WI38 (cell line): Measurements from ENCODE around the gene SEMA3G.

Experiments
- H3K4me3 ChIP-seq: 2 replicates; pipeline ENCODE4 v1.5.1; 2011; ENCODE audit warnings: low read depth, mild to moderate bottlenecking, control low read depth, low read length
- TF ChIP-seq, protein P1 (sequence below): IDR thresholded peaks from 2 replicates; pipeline ENCODE4 v1.5.1; 2012; ENCODE audit warnings: low read depth, mild to moderate bottlenecking, control low read depth, low read length

SEMA3G gene

DNA sequence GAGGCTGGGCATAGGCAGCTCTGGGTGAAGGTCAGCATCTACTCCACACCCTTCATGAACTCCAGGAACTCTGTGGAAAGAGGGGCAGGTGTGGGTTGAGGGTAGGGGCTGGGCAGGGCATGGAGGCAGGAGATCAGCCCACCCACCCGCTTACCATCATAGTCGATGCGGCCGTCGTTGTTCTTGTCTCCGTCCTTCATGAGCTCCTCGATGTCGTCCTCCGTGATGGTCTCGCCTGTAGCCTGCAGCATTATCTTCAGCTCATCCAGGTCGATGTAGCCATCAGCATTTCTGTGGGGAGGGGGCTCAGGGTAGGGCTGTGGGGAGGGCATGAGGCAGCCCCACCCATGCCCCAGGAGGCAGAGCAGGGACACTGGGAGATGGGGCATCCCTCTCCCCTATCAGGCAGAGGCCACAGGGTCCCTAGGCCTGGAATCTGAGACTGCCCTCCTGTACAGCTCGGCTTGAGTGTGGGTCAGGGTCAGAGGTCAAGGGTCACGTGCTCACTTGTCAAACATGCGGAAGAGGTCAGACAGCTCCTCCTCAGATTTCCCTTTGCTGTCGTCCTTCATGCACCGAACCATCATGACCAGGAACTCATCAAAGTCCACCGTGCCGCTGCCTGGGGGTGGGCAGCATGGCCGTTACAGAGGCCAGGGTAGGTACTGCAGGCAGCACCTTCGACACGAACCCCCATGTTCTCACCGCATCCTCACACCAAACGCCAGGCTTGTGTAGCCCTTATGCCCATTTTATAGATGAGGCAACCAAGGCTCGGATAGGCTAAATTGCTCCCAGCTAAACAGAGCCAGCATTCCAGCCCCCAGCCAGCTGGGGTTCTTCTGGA lies 6.6 kb upstream of the SEMA3G start:
- TF ChIP-seq, protein P1, sequence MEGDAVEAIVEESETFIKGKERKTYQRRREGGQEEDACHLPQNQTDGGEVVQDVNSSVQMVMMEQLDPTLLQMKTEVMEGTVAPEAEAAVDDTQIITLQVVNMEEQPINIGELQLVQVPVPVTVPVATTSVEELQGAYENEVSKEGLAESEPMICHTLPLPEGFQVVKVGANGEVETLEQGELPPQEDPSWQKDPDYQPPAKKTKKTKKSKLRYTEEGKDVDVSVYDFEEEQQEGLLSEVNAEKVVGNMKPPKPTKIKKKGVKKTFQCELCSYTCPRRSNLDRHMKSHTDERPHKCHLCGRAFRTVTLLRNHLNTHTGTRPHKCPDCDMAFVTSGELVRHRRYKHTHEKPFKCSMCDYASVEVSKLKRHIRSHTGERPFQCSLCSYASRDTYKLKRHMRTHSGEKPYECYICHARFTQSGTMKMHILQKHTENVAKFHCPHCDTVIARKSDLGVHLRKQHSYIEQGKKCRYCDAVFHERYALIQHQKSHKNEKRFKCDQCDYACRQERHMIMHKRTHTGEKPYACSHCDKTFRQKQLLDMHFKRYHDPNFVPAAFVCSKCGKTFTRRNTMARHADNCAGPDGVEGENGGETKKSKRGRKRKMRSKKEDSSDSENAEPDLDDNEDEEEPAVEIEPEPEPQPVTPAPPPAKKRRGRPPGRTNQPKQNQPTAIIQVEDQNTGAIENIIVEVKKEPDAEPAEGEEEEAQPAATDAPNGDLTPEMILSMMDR = peak; percentile 19; the same call in 1 of the 2 replicates
- H3K4me3 ChIP-seq = no peak overlapping the region

DNA sequence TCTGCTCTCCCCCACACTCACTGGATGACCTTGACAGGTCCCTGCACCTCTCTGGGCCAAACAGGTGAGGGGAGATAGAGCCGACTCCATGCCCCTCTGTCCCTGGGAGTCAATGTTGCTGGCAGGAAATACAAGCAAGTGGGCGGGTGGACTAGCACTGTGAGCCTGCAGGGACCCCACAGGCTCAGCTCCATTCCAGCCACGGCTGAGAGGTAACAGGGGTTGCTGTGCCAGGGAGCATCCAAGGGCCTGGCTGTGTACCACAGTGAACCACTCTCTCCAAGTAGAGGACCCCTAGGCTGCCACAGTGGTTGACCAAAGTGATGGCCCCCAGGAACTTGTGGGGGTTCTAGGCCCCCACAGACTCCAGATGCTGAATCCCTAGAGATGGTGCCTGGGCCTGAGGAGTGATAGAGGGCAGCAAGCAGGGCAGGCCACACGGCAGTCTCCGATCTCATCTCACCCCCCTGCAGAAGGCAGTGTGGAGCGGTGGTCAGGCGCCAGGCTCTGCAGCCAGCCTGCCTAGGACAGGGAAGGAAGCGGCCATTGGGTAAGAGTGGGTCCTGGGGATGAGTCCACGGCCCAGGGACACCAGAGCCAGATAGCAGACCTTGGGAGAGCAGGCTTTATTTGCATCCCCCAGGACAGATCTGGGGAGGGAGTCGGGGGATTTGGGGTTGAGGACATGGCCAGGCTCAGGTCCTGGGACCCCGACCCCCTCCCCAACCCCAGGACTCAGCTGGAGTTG lies 5.8 kb upstream of the SEMA3G start:
- no peak overlapping the region for H3K4me3 ChIP-seq

DNA sequence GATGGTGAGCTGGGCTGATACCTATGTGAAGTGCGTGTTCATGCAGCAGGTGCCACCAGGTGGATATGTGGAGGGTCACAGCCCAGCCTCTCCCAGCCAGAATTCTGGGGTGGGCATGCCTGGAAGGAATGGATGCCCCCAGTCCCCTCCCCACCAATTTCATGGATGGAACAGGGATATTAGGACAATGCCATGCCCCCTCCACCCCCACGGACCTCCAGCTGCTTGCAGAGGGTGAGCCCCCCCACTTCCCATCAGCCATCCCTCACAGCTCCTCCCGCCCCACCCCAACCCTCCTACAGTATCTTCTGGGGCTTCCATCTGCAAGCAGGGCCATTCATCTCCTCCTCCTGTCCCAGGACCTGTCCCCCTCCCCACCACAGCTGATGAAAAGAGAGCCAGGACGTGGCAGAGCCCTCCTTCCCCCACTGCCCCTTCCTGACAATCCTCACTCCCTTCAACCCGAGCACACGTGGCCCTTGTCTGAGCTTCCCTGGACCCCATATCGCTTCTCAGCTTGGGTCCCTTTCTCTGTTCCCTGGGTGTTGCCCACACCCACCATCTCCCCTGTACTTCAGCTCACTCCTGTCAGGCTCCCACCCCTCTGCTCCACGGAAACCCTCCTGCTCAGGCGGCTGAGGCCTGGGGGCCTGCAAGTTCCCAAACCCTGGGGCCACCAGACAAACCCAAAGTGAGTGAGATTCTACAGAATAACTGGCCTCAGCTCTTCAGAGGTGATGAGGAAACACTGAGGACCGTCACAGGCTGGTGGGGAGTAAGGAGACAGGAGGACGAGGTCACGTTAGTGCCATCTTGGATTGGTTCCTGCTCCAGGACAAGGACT lies 2.8 kb upstream of the SEMA3G start:
- H3K4me3 ChIP-seq = no peak overlapping the region
- TF ChIP-seq, protein P1 = no peak

More for the DNA sequence above, 5.8 kb upstream of the SEMA3G start:
- TF ChIP-seq, protein P1 = no peak

DNA sequence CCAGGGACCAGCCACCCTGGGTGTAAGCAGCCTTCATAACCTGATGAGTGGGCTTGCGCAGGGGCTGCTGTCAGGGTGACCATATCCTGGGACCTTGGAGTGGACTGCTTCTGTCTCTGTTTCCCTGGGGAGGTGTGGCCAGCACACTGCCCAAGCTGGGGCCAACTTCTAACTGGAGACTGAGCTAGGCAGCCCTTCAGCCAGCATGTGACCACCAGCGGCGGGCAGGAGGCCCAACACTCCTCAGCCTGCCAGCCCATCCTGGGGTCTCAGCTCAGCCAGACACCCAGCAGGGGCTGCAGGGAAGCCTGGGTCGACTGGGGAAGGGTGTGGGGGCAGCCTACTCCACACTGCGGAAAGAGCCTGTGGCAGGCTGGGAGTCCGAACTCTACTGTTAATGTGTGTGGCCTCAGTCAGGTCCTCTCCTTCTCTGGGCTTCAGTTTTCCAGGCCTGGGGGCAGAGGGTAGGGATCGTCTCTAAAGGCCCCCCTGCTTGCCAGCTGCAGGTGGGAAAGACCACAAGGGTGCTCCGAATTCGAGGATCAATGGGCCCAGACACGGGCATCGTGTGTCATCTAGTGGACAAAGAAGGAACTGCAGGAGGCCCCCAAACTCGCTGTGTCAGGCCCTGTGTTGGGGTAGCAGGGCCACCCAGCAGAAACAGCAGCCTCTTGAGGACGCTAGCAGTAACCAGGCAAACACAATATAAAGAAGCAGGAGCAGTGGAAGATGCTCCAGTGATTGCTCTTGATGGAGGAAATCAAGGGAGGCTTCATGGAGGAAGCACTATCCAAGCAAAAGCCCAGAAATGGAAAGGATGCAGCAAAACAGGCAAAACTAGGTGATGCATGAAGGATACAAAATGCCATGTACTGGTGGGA lies 2.0 kb upstream of the SEMA3G start:
- no peak overlapping the region for H3K4me3 ChIP-seq
- TF ChIP-seq, protein P1 = peak; percentile 100

DNA sequence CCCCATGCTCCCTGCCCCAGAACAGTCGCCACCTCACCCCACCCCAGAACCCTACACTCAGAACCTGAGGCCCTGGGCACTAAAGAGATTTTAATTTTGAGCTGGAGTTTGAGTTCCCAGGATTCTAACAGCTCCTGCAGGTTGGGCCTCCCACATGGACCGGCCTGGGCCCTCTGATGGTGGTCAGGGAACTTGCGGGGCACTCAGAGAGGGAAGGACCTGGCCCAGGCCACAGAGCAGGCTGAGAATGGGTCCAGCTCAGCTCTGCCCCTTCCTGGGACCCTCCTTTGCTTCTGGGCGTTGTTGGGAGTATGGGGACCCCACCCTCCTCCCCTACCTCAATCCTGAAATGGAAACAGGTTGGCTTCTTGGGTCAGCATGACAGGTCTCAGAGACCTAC lies 1.1 kb upstream of the SEMA3G start:
- no peak overlapping the region for H3K4me3 ChIP-seq
- TF ChIP-seq, protein P1 = no peak
